ENCODE results near the gene TPST1. TPM values are rescaled to one million over a fixed set of nuclear protein-coding genes. Genes with fewer than 3 reads are reported as not detected.

The TPST1 gene
- total RNA-seq, 1 experiment from 2014 or later, result 15.9 TPM

DNA sequence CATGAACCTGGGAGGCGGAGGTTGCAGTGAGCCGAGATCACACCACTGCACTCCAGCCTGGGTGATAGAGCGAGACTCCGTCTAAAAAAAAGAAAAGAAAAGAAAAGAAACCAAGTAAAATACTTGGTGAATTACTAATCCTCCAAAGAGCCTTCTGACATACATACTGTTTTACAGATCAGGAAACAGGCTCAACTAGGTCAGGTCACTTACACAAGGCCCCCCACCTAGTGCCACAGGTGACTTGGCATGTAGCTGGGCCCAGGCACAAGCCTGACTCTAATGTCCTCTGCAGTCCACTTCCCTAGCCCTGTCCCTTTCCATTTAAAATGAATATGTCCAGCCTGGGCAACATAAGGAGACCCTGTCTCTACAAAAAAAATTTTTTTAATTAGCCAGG lies 157.0 kb downstream of the TPST1 start:
- no peak overlapping the region for H3K27ac Mint-ChIP-seq
- WGBS (ENCODE audit: extremely low coverage, insufficient read length, low lambda C conversion rate), result no CpG with 5 or more reads among the region's 4 CpGs
- H3K79me2 ChIP-seq (ENCODE audit: insufficient read depth, low read length), result no peaks in the 10 kb centered on the region
- H3K56ac ChIP-seq (ENCODE audit: insufficient read length, low read depth, low read length), result no peak overlapping the region
- H4K8ac ChIP-seq (replicated peaks; ENCODE audit: insufficient read length, low read depth, low read length), result no peak overlapping the region
- no peak overlapping the region for H4K91ac ChIP-seq (ENCODE audit: insufficient read length, low read depth, low read length)
- no peak overlapping the region for H2BK120ac ChIP-seq (ENCODE audit: low read depth, low read length, poor library complexity, severe bottlenecking)
- no peak overlapping the region for H3K27ac ChIP-seq (ENCODE audit: insufficient read length, low read depth, low read length)
- no peaks in the 10 kb centered on the region for H3K27me3 Mint-ChIP-seq (ENCODE audit: low read depth)
- peaks cover 2% of the 10 kb centered on the region for H4K20me1 ChIP-seq (ENCODE audit: control insufficient read depth, insufficient read depth, insufficient read length)
- H3K79me1 ChIP-seq (ENCODE audit: insufficient read depth, low read depth, low read length, poor library complexity, severe bottlenecking), result no peaks in the 10 kb centered on the region
- H3K4me3 Mint-ChIP-seq, result no peak overlapping the region
- H3K9ac ChIP-seq (ENCODE audit: extremely low read depth, insufficient read length, low read length), result no peak overlapping the region
- H3K4me2 ChIP-seq (ENCODE audit: insufficient read depth, insufficient read length, low read length), result no peak overlapping the region
- H3K9me3 ChIP-seq (ENCODE audit: control insufficient read depth, low read depth, low read length), result no peaks in the 10 kb centered on the region
- H2AFZ ChIP-seq (ENCODE audit: low read length), result no peak overlapping the region
- no peak overlapping the region for H2BK12ac ChIP-seq (ENCODE audit: insufficient read length, low read depth, low read length)
- no peak for TF ChIP-seq CTCF (conservative IDR thresholded peaks at IDR 0.05)
- no peak overlapping the region for H3K4ac ChIP-seq (ENCODE audit: low read depth, low read length)
- no peaks in the 10 kb centered on the region for H3K36me3 Mint-ChIP-seq (ENCODE audit: insufficient read depth in 1 of 3, low read depth in 3 of 3)
- no peak overlapping the region for H3K23ac ChIP-seq (ENCODE audit: insufficient read length, low read depth, low read length)
- no peak overlapping the region for H2BK20ac ChIP-seq (ENCODE audit: low read depth, low read length, poor library complexity, severe bottlenecking)
- H3K14ac ChIP-seq (ENCODE audit: insufficient read depth, low read length), result no peak overlapping the region
- H3K4me1 Mint-ChIP-seq, result peaks cover 2 to 4% of the 10 kb centered on the region in 2 experiments; a peak in 1 of 4 replicates
- no peaks in the 10 kb centered on the region for H3K27me3 ChIP-seq (ENCODE audit: insufficient read depth, low read length)
- no peak overlapping the region for H2BK15ac ChIP-seq (ENCODE audit: low read depth, low read length)
- H3K9me3 Mint-ChIP-seq, result no peaks in the 10 kb centered on the region; a peak in 1 of 5 replicates
- DNase-seq, result no peak
- no peak overlapping the region for H3K18ac ChIP-seq (ENCODE audit: insufficient read length, low read depth, low read length)
- H2BK5ac ChIP-seq (ENCODE audit: insufficient read length, low read length), result no peak overlapping the region
- no peak overlapping the region for H3T11ph ChIP-seq (ENCODE audit: low read length)
- H3K4me1 ChIP-seq (ENCODE audit: insufficient read depth, low read length), result no peaks in the 10 kb centered on the region
- no peaks in the 10 kb centered on the region for H3K23me2 ChIP-seq (ENCODE audit: insufficient read length, low read depth, low read length, poor library complexity, severe bottlenecking)
- H4K5ac ChIP-seq (ENCODE audit: insufficient read length, low read depth, low read length), result no peak overlapping the region
- H2AK5ac ChIP-seq (ENCODE audit: insufficient read length, low read length), result no peak overlapping the region
